GM21528 (cell line): Measurements from ENCODE around the gene TRABD2A.
"Not testable (repeated sequence)": the region's sequence is repeated elsewhere in the genome, so short reads cannot be mapped to it uniquely, and the experiment has no call there.

Experiments used
- ATAC-seq: cut with Tn5 transposase; IDR thresholded peaks from one replicate; pipeline ENCODE4 v1.9.1; 2021; ENCODE audit warnings: mild to moderate bottlenecking, moderate library complexity; ENCODE audit not compliant: unreplicated experiment, low FRiP score

The TRABD2A gene

GRCh38 chr2:84882414-84882738 lies 1.5 kb upstream of the TRABD2A start:
- no peak for ATAC-seq

DNA sequence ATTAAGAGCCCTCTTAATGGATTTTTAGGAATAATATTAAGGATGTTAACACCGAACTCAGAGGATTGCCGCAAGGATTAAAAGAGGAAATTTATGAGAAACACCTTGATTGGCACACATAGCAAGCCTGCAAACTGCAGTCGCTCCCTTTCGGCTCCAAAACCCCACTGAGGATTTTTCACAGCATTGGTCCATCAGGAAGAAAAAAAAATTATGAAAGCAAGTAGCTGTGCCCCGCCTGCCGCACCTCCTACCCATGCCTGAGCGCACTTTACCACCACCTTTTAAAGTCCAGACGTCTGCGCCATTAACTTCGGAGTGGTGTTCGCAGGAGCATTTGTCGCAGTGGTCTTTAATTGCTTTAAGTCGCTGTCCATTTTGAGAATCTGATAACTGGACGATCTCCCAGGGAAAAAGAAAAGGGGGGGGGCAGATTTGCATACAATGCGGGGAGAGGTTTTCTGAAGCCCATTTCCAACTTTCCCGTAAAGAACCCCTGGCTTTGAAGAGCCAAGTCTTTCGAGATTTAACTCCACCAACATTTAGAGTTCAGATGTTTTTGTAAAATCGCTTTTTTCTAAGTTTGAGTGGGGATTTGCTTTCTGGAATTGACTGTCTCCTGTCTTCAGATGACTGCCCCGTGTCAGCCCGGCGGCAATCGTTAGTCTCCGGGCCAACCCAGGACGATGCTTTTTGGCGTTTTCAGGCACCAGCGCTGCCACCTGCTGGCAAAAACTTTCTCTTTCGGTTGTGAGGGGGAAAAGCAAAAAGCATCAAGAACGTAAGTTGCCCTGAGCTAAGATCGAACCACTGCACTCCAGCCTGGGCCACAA lies 913 bp upstream of the TRABD2A start:
- peak; percentile 70 for ATAC-seq

- no peak for ATAC-seq
Observed at GRCh38 chr2:84880395-84880644, 564 bp downstream of the TRABD2A start.

DNA sequence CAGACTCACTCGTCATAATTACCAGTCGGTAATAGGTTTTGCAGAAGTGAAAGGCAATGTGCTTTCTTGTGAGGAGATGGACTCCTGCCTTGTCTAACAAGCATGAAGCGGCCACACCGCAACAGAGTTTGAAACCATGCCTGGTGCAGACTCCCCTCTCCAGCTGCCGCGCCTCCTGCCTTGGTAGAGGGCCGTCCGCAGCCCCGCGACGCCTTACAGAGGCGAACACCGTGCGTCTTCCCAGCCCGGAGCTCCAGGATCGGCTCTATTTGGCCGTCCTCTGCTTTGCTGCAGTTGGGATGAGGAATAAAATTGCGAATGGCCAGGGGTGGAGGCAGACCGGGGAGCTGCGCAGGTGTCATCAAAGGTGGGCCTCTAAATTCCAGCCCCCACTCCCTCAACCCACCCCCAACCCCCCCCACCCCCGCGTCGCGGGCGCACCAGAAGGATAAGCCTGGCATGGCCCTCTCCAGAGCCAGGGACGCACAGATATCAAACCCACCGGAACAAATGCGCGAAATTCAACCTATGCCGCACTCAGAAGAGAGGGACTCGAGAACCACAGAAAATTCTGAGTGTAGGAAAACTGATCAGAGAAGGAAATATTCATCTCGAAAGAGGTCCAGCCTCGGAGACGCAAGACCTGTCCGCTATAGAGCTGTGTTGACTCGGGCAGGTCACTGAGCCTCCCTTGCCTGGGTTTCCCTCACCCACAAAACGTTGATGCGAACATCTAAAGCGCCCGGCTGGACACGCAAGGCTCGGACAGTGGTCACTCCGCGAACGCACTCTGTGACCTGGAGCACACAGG lies 1.1 kb downstream of the TRABD2A start:
- ATAC-seq, result peak; percentile 52

DNA sequence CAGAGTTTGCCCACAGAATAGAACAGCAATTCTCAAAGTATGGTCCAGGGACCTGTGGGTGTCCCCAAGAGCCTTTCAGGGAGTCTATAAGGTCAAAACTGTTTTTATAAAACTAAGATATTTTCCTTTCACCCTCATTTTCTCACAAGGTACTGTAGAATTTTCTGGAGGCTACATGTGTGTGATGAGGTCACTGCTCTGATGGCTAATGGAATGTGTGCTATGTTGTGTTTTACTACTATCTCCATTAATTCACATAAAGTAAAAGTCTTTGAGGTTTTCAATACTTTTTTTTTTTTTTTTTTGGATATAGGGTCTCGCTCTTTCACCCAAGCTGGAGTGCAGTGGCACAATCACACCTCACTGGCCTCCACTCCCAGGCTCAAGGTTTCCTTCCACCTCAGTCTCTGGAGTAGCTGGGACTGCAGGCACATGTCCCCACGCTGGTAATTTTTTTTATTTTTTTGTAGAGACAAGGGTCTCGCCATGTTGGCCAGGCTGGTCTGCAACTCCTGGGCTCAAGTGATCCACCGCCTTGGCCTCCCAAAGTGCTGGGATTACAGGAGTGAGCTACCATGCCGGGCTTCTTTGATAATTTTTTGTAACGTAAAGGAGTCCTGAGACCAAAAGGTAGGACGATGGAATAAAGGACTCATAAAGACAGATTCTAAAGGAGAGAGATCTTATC lies 1.8 kb downstream of the TRABD2A start:
- ATAC-seq, result no peak

DNA sequence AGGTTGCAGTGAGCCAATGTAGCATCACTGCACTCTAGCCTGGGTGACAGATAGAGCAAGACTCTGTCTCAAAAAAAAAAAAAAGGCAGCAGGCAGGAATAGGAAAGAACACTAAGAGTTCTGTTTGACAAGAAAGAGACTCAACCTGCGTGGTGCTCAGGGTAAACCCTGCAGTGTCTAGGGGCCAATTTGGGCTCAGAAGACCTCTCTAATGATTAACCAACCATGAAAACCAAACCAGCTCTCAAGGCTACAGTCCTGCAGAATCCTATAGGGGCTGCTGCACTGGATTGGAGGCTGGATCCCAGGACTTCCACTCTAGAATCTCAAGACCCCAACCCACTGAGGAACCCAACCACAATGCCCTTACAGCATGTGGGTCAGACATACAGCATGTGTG lies 2.4 kb downstream of the TRABD2A start:
- no peak for ATAC-seq

GRCh38 chr2:84876369-84876768 lies 4.5 kb downstream of the TRABD2A start:
- ATAC-seq, result no peak

- not testable (repeated sequence) for ATAC-seq
Observed at GRCh38 chr2:84875619-84876018, 5.3 kb downstream of the TRABD2A start.

GRCh38 chr2:84875213-84875560 lies 5.7 kb downstream of the TRABD2A start:
- ATAC-seq, result no peak

- ATAC-seq, result no peak
Observed at GRCh38 chr2:84874381-84875212, 6.3 kb downstream of the TRABD2A start.

GRCh38 chr2:84873350-84873749 lies 7.5 kb downstream of the TRABD2A start:
- no peak for ATAC-seq

DNA sequence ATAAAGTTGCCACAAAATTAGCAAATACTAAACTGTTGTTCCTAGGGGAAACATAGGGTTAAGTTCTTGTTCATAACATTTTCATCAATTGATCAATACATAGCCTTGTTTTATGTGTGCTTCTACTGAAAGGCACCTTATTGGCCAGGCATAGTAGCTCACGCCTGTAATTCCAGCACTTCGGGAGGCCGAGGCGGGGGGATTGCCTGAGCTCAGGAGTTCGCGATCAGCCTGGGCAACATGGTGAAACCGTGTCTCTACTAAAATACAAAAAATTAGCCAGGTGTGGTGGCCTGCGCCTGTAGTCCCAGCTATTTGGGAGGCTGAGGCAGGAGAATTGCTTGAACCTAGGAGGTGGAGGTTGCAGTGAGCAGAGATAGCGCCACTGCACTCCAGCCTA lies 8.2 kb downstream of the TRABD2A start:
- ATAC-seq, result not testable (repeated sequence)

- ATAC-seq, result no peak
Observed at GRCh38 chr2:84870306-84870705, 10.6 kb downstream of the TRABD2A start.

DNA sequence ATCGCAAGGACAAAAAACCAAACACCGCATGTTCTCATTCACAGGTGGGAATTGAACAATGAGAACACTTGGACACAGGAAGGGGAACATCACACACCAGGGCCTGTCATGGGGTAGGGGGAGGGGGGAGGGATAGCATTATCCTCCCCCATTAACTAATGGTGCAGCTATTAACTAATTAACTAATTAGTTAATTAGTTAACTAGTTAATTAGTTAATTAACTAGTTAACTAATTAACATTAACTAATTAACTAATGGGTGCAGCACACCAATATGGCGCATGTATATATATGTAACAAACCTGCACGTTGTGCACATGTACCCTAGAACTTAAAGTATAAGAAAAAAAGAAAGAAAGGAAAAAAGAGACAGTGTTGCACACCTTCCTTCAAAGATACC lies 12.6 kb downstream of the TRABD2A start:
- ATAC-seq, result not testable (repeated sequence)

GRCh38 chr2:84866122-84866521 lies 14.8 kb downstream of the TRABD2A start:
- ATAC-seq, result no peak

GRCh38 chr2:84865181-84865783 lies 15.6 kb downstream of the TRABD2A start:
- ATAC-seq, result no peak

GRCh38 chr2:84862006-84862405 lies 18.9 kb downstream of the TRABD2A start:
- ATAC-seq, result no peak

DNA sequence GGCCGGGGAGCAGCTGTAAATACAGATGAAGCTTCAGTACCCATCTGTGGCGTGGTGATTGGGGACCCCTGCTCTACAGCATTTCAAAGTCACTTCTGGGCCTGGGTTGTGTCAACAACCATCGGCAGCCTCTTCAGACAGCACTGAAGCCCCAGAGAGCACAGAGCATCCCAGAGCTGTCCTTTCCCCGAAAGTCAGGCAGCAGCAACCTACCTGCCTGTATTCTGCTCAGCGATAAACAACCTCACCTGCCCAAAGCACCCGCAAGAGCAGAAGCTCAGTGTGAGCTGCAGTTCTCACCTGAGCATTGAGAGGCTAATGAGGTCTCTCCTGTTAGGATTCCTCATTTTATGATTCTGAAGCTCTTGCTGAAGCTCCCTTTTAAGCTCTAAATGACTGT lies 19.3 kb downstream of the TRABD2A start:
- ATAC-seq, result no peak

GRCh38 chr2:84858937-84859336 lies 21.9 kb downstream of the TRABD2A start:
- no peak for ATAC-seq

- ATAC-seq, result no peak
Observed at GRCh38 chr2:84858123-84858522, 22.8 kb downstream of the TRABD2A start.
